ENCODE measurements around the gene PRKCH. TPM values are rescaled to one million over a fixed set of nuclear protein-coding genes. Genes with fewer than 3 reads are reported as not detected.

PRKCH gene
- total RNA-seq, 1 experiment from 2014 or later = 2.7 TPM

DNA sequence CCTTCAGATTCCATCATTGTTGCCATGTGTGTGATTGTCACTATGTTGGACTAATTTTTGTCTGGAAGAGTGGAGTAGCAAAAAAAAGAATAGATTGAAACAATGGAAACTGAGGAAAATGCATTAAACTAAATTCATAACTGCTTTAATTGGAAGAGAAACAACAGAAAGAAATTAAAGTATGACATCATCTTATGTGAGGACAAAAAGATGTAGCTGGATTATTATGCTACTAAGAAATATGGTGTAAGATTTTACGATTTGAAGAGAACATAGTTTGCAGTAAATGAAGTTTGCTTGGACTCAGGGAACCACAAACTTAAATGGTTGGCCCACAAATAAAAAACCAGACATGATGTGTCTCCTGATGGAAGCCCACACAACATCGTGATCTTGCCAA is 76.8 kb downstream of the PRKCH start:
- Histone ChIP-seq H3K9me3 (ENCODE audit: control insufficient read depth, insufficient read depth, low read depth, low read length) (no peaks in the 10 kb centered on the region), H3K36me3 (ENCODE audit: control insufficient read depth, insufficient read depth, low read length) (no peaks in the 10 kb centered on the region), H3K4me1 (ENCODE audit: control insufficient read depth, insufficient read depth, low read length) (no peaks in the 10 kb centered on the region), H3K4me3 (ENCODE audit: low read depth in 2 of 2, low read length in 2 of 2) (no peak overlapping the region), H3K27me3 (ENCODE audit: control insufficient read depth, insufficient read depth, low read length) (no peaks in the 10 kb centered on the region), H3K27ac (ENCODE audit: low read length) (no peak overlapping the region)
- no peak for ATAC-seq
- no TSS peak for BruUV-seq (replicated peaks)
- no peak for TF ChIP-seq TCF7L2 (IDR thresholded peaks at IDR 0.05; ENCODE audit: low read depth, low read length)
- no peak for TF ChIP-seq SIN3A (IDR thresholded peaks at IDR 0.05; ENCODE audit: borderline replicate concordance, insufficient read depth, low read depth, low read length)
- TF ChIP-seq, protein P1, sequence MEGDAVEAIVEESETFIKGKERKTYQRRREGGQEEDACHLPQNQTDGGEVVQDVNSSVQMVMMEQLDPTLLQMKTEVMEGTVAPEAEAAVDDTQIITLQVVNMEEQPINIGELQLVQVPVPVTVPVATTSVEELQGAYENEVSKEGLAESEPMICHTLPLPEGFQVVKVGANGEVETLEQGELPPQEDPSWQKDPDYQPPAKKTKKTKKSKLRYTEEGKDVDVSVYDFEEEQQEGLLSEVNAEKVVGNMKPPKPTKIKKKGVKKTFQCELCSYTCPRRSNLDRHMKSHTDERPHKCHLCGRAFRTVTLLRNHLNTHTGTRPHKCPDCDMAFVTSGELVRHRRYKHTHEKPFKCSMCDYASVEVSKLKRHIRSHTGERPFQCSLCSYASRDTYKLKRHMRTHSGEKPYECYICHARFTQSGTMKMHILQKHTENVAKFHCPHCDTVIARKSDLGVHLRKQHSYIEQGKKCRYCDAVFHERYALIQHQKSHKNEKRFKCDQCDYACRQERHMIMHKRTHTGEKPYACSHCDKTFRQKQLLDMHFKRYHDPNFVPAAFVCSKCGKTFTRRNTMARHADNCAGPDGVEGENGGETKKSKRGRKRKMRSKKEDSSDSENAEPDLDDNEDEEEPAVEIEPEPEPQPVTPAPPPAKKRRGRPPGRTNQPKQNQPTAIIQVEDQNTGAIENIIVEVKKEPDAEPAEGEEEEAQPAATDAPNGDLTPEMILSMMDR (IDR thresholded peaks at IDR 0.05) = no peak
- no peak for TF ChIP-seq POLR2AphosphoS5 (IDR thresholded peaks at IDR 0.05; ENCODE audit: low read depth, low read length)
- TF ChIP-seq, protein P2, sequence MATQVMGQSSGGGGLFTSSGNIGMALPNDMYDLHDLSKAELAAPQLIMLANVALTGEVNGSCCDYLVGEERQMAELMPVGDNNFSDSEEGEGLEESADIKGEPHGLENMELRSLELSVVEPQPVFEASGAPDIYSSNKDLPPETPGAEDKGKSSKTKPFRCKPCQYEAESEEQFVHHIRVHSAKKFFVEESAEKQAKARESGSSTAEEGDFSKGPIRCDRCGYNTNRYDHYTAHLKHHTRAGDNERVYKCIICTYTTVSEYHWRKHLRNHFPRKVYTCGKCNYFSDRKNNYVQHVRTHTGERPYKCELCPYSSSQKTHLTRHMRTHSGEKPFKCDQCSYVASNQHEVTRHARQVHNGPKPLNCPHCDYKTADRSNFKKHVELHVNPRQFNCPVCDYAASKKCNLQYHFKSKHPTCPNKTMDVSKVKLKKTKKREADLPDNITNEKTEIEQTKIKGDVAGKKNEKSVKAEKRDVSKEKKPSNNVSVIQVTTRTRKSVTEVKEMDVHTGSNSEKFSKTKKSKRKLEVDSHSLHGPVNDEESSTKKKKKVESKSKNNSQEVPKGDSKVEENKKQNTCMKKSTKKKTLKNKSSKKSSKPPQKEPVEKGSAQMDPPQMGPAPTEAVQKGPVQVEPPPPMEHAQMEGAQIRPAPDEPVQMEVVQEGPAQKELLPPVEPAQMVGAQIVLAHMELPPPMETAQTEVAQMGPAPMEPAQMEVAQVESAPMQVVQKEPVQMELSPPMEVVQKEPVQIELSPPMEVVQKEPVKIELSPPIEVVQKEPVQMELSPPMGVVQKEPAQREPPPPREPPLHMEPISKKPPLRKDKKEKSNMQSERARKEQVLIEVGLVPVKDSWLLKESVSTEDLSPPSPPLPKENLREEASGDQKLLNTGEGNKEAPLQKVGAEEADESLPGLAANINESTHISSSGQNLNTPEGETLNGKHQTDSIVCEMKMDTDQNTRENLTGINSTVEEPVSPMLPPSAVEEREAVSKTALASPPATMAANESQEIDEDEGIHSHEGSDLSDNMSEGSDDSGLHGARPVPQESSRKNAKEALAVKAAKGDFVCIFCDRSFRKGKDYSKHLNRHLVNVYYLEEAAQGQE (IDR thresholded peaks at IDR 0.05; ENCODE audit: insufficient read depth in 1 of 2, low read depth in 2 of 2, low read length in 1 of 2) = no peak
- intact Hi-C loops (cut with micrococcal nuclease; ENCODE audit: unreplicated experiment) = no loop called here
- DNase-seq (ENCODE audit: low read depth, low spot score) = no peak
- in situ Hi-C loops (cut with HindIII; ENCODE audit: low pct_unique_long_range_greater_than_20kb, low sequenced_read_pairs) = no loop called here
- ChIA-PET POLR2A (no interaction called here), CTCF (no interaction called here)

GRCh38 chr14:61399365-61399764 is 78.0 kb downstream of the PRKCH start:
- TF ChIP-seq POLR2AphosphoS5 (IDR thresholded peaks at IDR 0.05; ENCODE audit: low read depth, low read length) = no peak
- TF ChIP-seq, protein P2 (IDR thresholded peaks at IDR 0.05; ENCODE audit: insufficient read depth in 1 of 2, low read depth in 2 of 2, low read length in 1 of 2) = no peak
- intact Hi-C loops (cut with micrococcal nuclease; ENCODE audit: unreplicated experiment) (no loop called here), in situ Hi-C loops (cut with HindIII; ENCODE audit: low pct_unique_long_range_greater_than_20kb, low sequenced_read_pairs) (no loop called here)
- CTCF ChIA-PET = no interaction called here
- H3K4me3 ChIP-seq (ENCODE audit: low read depth in 2 of 2, low read length in 2 of 2) = no peak overlapping the region
- H3K36me3 ChIP-seq (ENCODE audit: control insufficient read depth, insufficient read depth, low read length) = no peaks in the 10 kb centered on the region
- no peaks in the 10 kb centered on the region for H3K9me3 ChIP-seq (ENCODE audit: control insufficient read depth, insufficient read depth, low read depth, low read length)
- DNase-seq (ENCODE audit: low read depth, low spot score) (no peak), ATAC-seq (no peak)
- H3K4me1 ChIP-seq (ENCODE audit: control insufficient read depth, insufficient read depth, low read length) = no peaks in the 10 kb centered on the region
- no TSS peak for BruUV-seq (replicated peaks)
- POLR2A ChIA-PET = no interaction called here
- H3K27ac ChIP-seq (ENCODE audit: low read length) = no peak overlapping the region
- no peaks in the 10 kb centered on the region for H3K27me3 ChIP-seq (ENCODE audit: control insufficient read depth, insufficient read depth, low read length)

Measured in Panc1 (cell line).